ENCODE measurements around the gene RNF39. TPM values are rescaled to one million over a fixed set of nuclear protein-coding genes. Genes with fewer than 3 reads are reported as not detected.
A peak's percentile ranks its signal among the peaks of the same experiment; 100 is the strongest.

Gene RNF39
- total RNA-seq, 1 donor from 2014 or later, result 2.5 TPM

- ATAC-seq (peak; percentile 77 to 78), DNase-seq (peak; percentile 75)
- Histone ChIP-seq H3K27me3 (ENCODE audit: low read depth) (peaks cover 7% of the 10 kb centered on the region), H3K9me3 (no peaks in the 10 kb centered on the region), H3K4me1 (peaks cover 35% of the 10 kb centered on the region), H3K27ac (peak overlapping the region; percentile 51), H3K36me3 (no peaks in the 10 kb centered on the region), H3K4me3 (peak overlapping the region; percentile 54)
- intact Hi-C loops (cut with DNase I), result no loop called here
- no peak for TF ChIP-seq CTCF (IDR thresholded peaks at IDR 0.05)
Measured at GRCh38 chr6:30100585-30101443, 25.2 kb upstream of the RNF39 start.

GRCh38 chr6:30100154-30100553, 24.6 kb upstream of the RNF39 start:
- Histone ChIP-seq H3K4me3 (peak overlapping the region; percentile 54), H3K36me3 (no peaks in the 10 kb centered on the region), H3K27me3 (ENCODE audit: low read depth) (peaks cover 7% of the 10 kb centered on the region), H3K9me3 (no peaks in the 10 kb centered on the region), H3K4me1 (peaks cover 35% of the 10 kb centered on the region), H3K27ac (peak overlapping the region; percentile 51)
- no peak for TF ChIP-seq CTCF (IDR thresholded peaks at IDR 0.05)
- DNase-seq, result no peak
- no peak for ATAC-seq
- intact Hi-C loops (cut with DNase I), result no loop called here

- Histone ChIP-seq H3K36me3 (no peaks in the 10 kb centered on the region), H3K4me1 (peaks cover 31% of the 10 kb centered on the region), H3K9me3 (no peaks in the 10 kb centered on the region), H3K27me3 (ENCODE audit: low read depth) (peaks cover 11% of the 10 kb centered on the region), H3K4me3 (no peak overlapping the region), H3K27ac (no peak overlapping the region)
- DNase-seq (no peak), ATAC-seq (no peak)
- intact Hi-C loops (cut with DNase I), result no loop called here
- TF ChIP-seq CTCF (IDR thresholded peaks at IDR 0.05), result no peak
Measured at GRCh38 chr6:30097902-30098768, 22.6 kb upstream of the RNF39 start.

GRCh38 chr6:30096829-30097228, 21.3 kb upstream of the RNF39 start:
- ATAC-seq (no peak), DNase-seq (no peak)
- intact Hi-C loops (cut with DNase I), result no loop called here
- Histone ChIP-seq H3K4me1 (peaks cover 22% of the 10 kb centered on the region), H3K9me3 (no peaks in the 10 kb centered on the region), H3K27ac (no peak overlapping the region), H3K4me3 (no peak overlapping the region), H3K36me3 (no peaks in the 10 kb centered on the region), H3K27me3 (ENCODE audit: low read depth) (peaks cover 21% of the 10 kb centered on the region)
- no peak for TF ChIP-seq CTCF (IDR thresholded peaks at IDR 0.05)

GRCh38 chr6:30093951-30094661, 18.5 kb upstream of the RNF39 start:
- Histone ChIP-seq H3K9me3 (no peaks in the 10 kb centered on the region), H3K27me3 (ENCODE audit: low read depth) (peaks cover 26% of the 10 kb centered on the region), H3K4me3 (no peak overlapping the region), H3K36me3 (no peaks in the 10 kb centered on the region), H3K27ac (no peak overlapping the region), H3K4me1 (peaks cover 5% of the 10 kb centered on the region)
- ATAC-seq, result no peak
- TF ChIP-seq CTCF (IDR thresholded peaks at IDR 0.05), result no peak
- intact Hi-C loops (cut with DNase I), result no loop called here
- no peak for DNase-seq
